ENCODE results near the gene RNF208.

DNA sequence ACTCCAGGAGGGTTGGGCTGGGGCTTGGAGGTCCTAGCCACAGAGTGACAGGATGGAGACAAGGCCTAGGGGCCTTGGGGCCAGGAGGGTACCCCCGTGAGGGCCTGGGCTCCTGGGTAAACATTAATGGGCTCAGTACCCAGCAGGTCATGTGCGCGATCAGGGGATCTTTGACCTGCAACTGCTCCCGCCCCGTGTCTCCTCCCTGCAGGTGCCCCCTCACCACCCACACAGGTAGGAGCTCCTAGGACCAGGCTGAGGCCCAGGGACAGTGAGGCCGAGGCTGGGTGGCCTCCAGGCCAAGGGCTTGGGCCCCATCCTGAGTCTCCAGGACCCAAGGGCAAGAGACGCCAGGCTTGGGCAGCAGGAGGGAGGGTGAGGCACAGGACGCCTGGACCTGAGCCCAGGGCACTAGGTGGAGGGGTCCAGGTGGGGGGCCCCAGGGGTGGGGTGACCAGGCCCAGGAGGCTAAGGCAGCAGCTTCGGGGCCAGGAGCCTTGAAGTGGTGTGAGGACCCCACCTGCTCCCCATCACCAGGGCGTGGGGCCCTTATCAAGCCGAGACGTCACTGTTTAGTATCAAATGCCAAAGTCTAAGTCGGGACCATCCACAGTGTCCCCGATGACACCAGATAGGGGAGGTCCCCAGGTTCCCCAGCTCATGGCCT lies 8.8 kb upstream of the RNF208 start, which contains the start of gene SLC34A3:
- TF ChIP-seq EZH2 (IDR thresholded peaks at IDR 0.05; ENCODE audit: insufficient read depth, poor library complexity, severe bottlenecking) (no peak), EZH2phosphoT487 (IDR thresholded peaks at IDR 0.05; ENCODE audit: insufficient read depth, low read depth) (no peak)

Data from GM23248 (cell line).